ENCODE data around the gene COMMD7. TPM values are rescaled to one million over a fixed set of nuclear protein-coding genes. Genes with fewer than 3 reads are reported as not detected.
"Not testable (repeated sequence)": the region's sequence is repeated elsewhere in the genome, so short reads cannot be mapped to it uniquely, and the experiment has no call there.

COMMD7 gene
- total RNA-seq, 1 donor from 2014 or later, result 21.0 TPM

GRCh38 chr20:32729334-32729733, 13.9 kb downstream of the COMMD7 start:
- not testable (repeated sequence) for DNase-seq (ENCODE audit: low read depth in 2 of 2)

- not testable (repeated sequence) for DNase-seq (ENCODE audit: low read depth in 2 of 2)
These were observed 14.8 kb downstream of the COMMD7 start for GRCh38 chr20:32728435-32728834.

- DNase-seq (ENCODE audit: low read depth in 2 of 2), result peak in 1 of 2 donors; percentile 12
These were observed 15.6 kb downstream of the COMMD7 start for GRCh38 chr20:32727683-32728082.

GRCh38 chr20:32718749-32719348, 24.4 kb downstream of the COMMD7 start:
- DNase-seq (ENCODE audit: low read depth in 2 of 2), result no peak

- no peak for DNase-seq (ENCODE audit: low read depth in 2 of 2)
These were observed 31.9 kb downstream of the COMMD7 start for GRCh38 chr20:32711346-32711745.

- DNase-seq (ENCODE audit: low read depth in 2 of 2), result no peak
These were observed 33.6 kb downstream of the COMMD7 start for GRCh38 chr20:32709632-32710121.

GRCh38 chr20:32709029-32709631, 34.1 kb downstream of the COMMD7 start:
- not testable (repeated sequence) for DNase-seq (ENCODE audit: low read depth in 2 of 2)

- DNase-seq (ENCODE audit: low read depth in 2 of 2), result peak; percentile 47
These were observed 35.3 kb downstream of the COMMD7 start for GRCh38 chr20:32707691-32708581.

- DNase-seq (ENCODE audit: low read depth in 2 of 2), result no peak
These were observed 36.8 kb downstream of the COMMD7 start for GRCh38 chr20:32706486-32706885.

- no peak for DNase-seq (ENCODE audit: low read depth in 2 of 2)
These were observed 40.4 kb downstream of the COMMD7 start for GRCh38 chr20:32702706-32703425.

GRCh38 chr20:32697608-32698007, 45.7 kb downstream of the COMMD7 start:
- DNase-seq (ENCODE audit: low read depth in 2 of 2), result no peak

GRCh38 chr20:32695089-32695488, 48.2 kb downstream of the COMMD7 start:
- DNase-seq (ENCODE audit: low read depth in 2 of 2), result no peak

GRCh38 chr20:32688966-32689365, 54.3 kb downstream of the COMMD7 start:
- not testable (repeated sequence) for DNase-seq (ENCODE audit: low read depth in 2 of 2)

- DNase-seq (ENCODE audit: low read depth in 2 of 2), result no peak
These were observed 56.1 kb downstream of the COMMD7 start for GRCh38 chr20:32687180-32687532.

GRCh38 chr20:32686530-32687179, 56.6 kb downstream of the COMMD7 start:
- DNase-seq (ENCODE audit: low read depth in 2 of 2), result no peak

GRCh38 chr20:32685541-32686529, 57.4 kb downstream of the COMMD7 start:
- no peak for DNase-seq (ENCODE audit: low read depth in 2 of 2)

- no peak for DNase-seq (ENCODE audit: low read depth in 2 of 2)
These were observed 60.7 kb downstream of the COMMD7 start for GRCh38 chr20:32682508-32682987.

GRCh38 chr20:32681175-32682084, 61.8 kb downstream of the COMMD7 start:
- DNase-seq (ENCODE audit: low read depth in 2 of 2), result peak; percentile 46 to 51

All from lung microvascular endothelial cell (primary cell).